Activated CD8-positive, alpha-beta T cell treated with anti-CD3 and anti-CD28 coated beads, Interleukin-2, amount 10 ng/mL, durations not matched to agents 7 days and 5 days (primary cell): ENCODE results near the gene RNU6-8. TPM values are rescaled to one million over a fixed set of nuclear protein-coding genes. Genes with fewer than 3 reads are reported as not detected.

ENCODE experiments used
- ATAC-seq: fragments of 150-1000 bp; cut with Tn5 transposase; one replicate; pipeline ENCODE4 v1.10.0; 2021; ENCODE audit warnings: moderate library complexity
- CTCF ChIA-PET: fragments of 350-600 bp; sonication (Branson Sonifier 250); formaldehyde crosslinking; loops from one replicate; lab custom pipeline; 2021; ENCODE audit warnings: antibody characterized with exemption; lab: Charles Lee
- POLR2A ChIA-PET: fragments of 350-600 bp; sonication (Branson Sonifier 250); formaldehyde crosslinking; loops from one replicate; lab custom pipeline; 2021; ENCODE audit warnings: antibody characterized with exemption; lab: Charles Lee
- DNase-seq: peaks from one replicate; pipeline ENCODE4 v3.0.0-alpha.2; 2020
- H3K27ac Mint-ChIP-seq: one replicate; pipeline ENCODE4 v1.8.0; 2021; ENCODE audit warnings: mild to moderate bottlenecking, mixed read lengths
- H3K27me3 Mint-ChIP-seq: one replicate; pipeline ENCODE4 v1.8.0; 2021; ENCODE audit warnings: low read depth, mixed read lengths
- H3K36me3 Mint-ChIP-seq: one replicate; pipeline ENCODE4 v1.8.0; 2021; ENCODE audit warnings: low read depth, mixed read lengths
- H3K4me1 Mint-ChIP-seq: one replicate; pipeline ENCODE4 v1.8.0; 2021; ENCODE audit warnings: low read depth, mixed read lengths
- H3K4me3 Mint-ChIP-seq: one replicate; pipeline ENCODE4 v1.8.0; 2021; ENCODE audit warnings: mild to moderate bottlenecking, mixed read lengths
- H3K9me3 Mint-ChIP-seq: one replicate; pipeline ENCODE4 v1.8.0; 2022; ENCODE audit warnings: mixed read lengths; ENCODE audit not compliant: insufficient read depth
- total RNA-seq, 2 experiments: library from RNA; stranded (reverse); gene quantifications; one replicate each; pipeline ENCODE4 v1.2.3, GENCODE V29; 2021

RNU6-8 gene
- not detected for total RNA-seq

DNA sequence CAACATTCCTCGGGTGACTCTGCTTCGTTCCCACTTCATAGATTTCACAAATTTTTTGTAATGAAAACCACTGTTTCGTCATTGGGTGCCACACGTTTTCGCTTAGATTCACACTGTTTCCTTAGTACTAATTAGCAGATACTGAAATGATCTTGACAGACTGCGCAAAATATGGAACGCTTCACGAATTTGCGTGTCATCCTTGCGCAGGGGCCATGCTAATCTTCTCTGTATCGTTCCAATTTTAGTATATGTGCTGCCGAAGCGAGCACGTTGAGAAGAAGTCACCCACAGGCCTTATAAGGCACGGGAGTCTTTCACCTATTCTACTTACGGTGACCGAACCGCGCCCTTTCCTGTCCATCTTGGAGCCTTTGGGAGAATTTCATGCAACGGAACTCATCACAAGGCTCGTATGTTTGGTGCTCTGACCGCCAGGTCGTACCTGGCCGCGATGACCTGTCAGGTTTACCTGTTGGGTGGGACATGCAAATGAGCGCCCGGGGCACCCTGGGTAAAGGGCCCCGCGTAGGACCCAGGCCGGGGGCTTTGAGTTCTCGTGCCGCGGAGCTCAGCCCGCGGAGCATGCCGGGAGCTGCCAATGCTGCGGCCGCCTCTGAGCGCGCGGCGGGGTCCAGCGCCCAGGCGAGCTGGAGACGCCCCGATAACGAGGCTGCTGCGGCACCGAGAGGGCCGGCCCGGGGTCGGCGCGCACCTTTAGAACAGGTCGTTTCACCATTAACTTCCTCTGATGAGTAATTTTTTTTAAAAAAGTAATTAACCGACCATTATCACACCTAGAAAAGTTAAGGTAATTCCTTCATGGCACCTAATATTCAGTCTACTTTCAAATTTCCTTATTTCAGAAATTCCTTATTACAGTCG lies at the start of gene RNU6-8:
RNU6-8 (minus strand) TSS at position 272 of the 885 bp plus-strand sequence.
- peak; percentile 90 for DNase-seq
- ATAC-seq = peak; percentile 87
- ChIA-PET POLR2A (interaction anchor here (1.5 kb wide), 1 partner anchor 125 kb away, joined by 7 read pairs; no protein-coding TSS in a partner anchor), CTCF (interaction anchor here (0.8 to 1.9 kb wide), 2 partner anchors 51 to 129 kb away, joined by 5 to 6 read pairs; no protein-coding TSS in a partner anchor)
- H3K4me3 Mint-ChIP-seq = peak within 1 kb of the TSS; percentile 82
- H3K36me3 Mint-ChIP-seq = peaks cover 5% of the 10 kb centered on the region
- H3K9me3 Mint-ChIP-seq = no peaks in the 10 kb centered on the region
- peaks cover 51% of the 10 kb centered on the region for H3K4me1 Mint-ChIP-seq
- H3K27ac Mint-ChIP-seq = peak within 1 kb of the TSS; percentile 99
- H3K27me3 Mint-ChIP-seq = no peaks in the 10 kb centered on the region

DNA sequence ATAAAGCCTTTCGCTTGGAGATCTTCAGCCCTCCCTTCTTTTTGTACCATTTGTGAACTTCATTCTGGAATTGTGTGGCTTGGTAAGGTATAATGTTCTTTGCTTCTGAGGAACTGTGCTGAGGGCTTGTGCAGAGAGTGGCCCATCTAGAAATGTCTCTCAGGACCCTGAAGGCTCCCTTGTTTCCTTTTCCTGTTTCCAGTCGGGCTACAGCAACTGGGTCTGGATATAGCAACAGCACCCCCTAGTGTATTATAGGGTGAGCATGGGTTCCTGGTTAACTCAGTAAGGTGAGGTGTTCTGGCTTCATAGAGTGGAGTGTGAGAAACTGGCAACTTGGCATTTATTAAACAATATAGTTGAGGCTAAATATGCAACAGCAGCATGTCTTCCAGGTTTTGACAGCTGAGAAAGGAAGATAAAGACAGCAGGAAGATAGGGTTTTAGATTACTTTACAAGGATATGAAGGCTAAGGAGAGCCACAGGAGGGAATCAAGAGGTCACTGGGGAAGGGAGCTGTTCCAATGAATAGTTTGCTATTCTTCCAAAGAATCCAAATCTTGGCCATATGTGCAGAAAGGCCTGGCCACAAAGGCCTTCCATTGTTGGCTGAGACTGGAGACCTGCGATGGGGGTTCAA lies 49.1 kb upstream of the RNU6-8 start:
- Mint-ChIP-seq H3K9me3 (no peaks in the 10 kb centered on the region), H3K4me1 (no peaks in the 10 kb centered on the region), H3K27me3 (no peaks in the 10 kb centered on the region), H3K4me3 (no peak overlapping the region), H3K36me3 (no peaks in the 10 kb centered on the region), H3K27ac (no peak overlapping the region)
- CTCF ChIA-PET = interaction anchor here (0.6 to 6.0 kb wide), 22 partner anchors 9 to 746 kb away, joined by 3 to 211 read pairs (median 4); partner anchors contain the start of gene ARHGAP5
- POLR2A ChIA-PET = no interaction called here
- DNase-seq (peak; percentile 69), ATAC-seq (peak; percentile 91)

DNA sequence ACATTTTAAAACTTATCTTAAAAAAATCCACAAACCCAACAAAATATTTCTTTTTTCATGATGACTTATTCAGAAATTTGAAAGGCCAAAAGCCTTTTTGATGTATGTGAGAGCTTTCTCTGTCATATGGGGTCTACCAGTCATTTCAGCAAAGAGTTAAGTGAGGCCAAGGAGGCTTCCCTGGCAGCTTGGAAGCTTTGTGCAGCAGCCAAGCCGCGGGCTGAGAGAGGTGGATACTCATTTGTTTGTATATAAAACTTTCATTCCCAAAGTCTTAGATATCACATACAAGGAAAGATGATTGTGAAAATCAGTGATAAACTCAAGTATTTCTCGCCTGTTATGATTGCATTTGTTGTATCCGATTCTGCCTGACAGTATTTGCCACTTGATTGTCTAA lies 48.5 kb upstream of the RNU6-8 start:
- H3K27me3 Mint-ChIP-seq = no peaks in the 10 kb centered on the region
- no peak for ATAC-seq
- no peaks in the 10 kb centered on the region for H3K9me3 Mint-ChIP-seq
- no peak overlapping the region for H3K27ac Mint-ChIP-seq
- CTCF ChIA-PET = interaction anchor here (0.6 to 6.0 kb wide), 15 partner anchors 8 to 326 kb away, joined by 3 to 211 read pairs (median 4); partner anchors contain the start of gene ARHGAP5
- DNase-seq = no peak
- H3K4me3 Mint-ChIP-seq = no peak overlapping the region
- H3K4me1 Mint-ChIP-seq = no peaks in the 10 kb centered on the region
- POLR2A ChIA-PET = interaction anchor here (0.7 kb wide), 1 partner anchor 817 kb away, joined by 3 read pairs; no protein-coding TSS in a partner anchor
- no peaks in the 10 kb centered on the region for H3K36me3 Mint-ChIP-seq

DNA sequence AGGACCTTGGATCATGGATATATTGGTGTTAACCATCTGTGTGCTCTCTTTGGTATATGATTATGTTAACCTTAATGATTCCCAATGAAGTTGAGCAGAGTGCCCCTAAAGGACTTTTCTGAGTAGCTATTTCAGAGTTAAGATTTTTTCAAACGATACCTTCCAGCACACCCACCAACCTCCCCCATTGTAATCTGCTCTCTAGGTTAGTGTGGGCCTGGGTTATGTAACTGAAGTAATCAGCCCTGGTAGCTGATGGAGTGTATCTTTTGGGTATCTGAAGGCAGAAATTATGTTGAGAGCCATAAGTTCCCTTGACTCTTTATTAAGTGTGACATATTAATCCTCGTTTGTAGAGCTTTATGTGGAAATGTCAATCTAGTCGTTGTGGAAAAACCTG lies 47.6 kb upstream of the RNU6-8 start:
- Mint-ChIP-seq H3K4me3 (no peak overlapping the region), H3K9me3 (no peaks in the 10 kb centered on the region), H3K27me3 (no peaks in the 10 kb centered on the region), H3K4me1 (no peaks in the 10 kb centered on the region), H3K36me3 (no peaks in the 10 kb centered on the region), H3K27ac (no peak overlapping the region)
- ATAC-seq = no peak
- no peak for DNase-seq
- ChIA-PET POLR2A (interaction anchor here (0.7 kb wide), 1 partner anchor 817 kb away, joined by 3 read pairs; no protein-coding TSS in a partner anchor), CTCF (interaction anchor here (1.0 to 6.0 kb wide), 10 partner anchors 9 to 325 kb away, joined by 3 to 211 read pairs (median 5); partner anchors contain the start of gene ARHGAP5)

DNA sequence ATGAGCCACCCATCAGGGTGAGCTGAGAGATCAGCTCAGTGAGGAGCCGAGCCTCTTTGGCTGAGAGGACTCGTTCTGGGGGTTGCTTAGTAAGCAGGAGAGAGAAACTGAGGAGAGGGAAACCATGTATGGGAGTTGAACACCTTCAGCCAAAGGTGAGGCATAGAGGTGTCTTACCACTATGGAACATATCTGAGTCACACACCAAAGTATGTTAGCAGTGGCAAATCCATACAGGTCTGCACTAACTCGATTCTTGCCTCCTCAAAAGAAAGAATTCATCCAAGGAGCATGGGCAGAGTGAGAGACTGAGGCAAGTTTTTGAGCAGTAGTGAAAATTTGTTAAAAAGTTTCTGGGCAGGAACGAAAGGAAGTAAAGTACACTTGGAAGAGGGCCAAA lies 46.7 kb upstream of the RNU6-8 start:
- ChIA-PET POLR2A (no interaction called here), CTCF (interaction anchor here (1.5 to 6.0 kb wide), 3 partner anchors 178 to 324 kb away, joined by 3 to 211 read pairs (median 66); partner anchors contain the start of gene ARHGAP5)
- H3K4me1 Mint-ChIP-seq = no peaks in the 10 kb centered on the region
- H3K9me3 Mint-ChIP-seq = no peaks in the 10 kb centered on the region
- H3K27ac Mint-ChIP-seq = no peak overlapping the region
- DNase-seq (no peak), ATAC-seq (no peak)
- H3K27me3 Mint-ChIP-seq = no peaks in the 10 kb centered on the region
- no peak overlapping the region for H3K4me3 Mint-ChIP-seq
- H3K36me3 Mint-ChIP-seq = no peaks in the 10 kb centered on the region

DNA sequence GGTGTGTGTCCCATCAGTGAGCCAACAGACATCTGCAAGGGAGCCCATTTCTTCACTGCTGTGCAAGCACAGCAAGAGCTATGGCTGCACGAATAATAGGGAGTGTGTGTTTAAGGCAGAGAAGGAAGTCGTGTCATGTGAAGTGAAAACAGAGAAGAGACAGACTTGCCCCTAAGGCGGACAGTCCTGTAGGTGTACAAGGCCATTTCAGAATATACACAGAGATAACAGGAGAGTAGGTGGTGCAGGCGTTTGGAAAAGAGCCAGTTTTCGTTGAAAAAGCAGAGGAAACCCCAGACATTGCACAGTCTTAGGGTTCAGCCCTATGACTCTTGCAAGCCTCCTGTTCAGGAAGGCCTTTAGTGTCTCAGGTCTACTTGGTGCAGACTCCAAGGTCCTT lies 46.3 kb upstream of the RNU6-8 start:
- no peaks in the 10 kb centered on the region for H3K9me3 Mint-ChIP-seq
- ATAC-seq (no peak), DNase-seq (no peak)
- no peaks in the 10 kb centered on the region for H3K4me1 Mint-ChIP-seq
- no peak overlapping the region for H3K4me3 Mint-ChIP-seq
- H3K27ac Mint-ChIP-seq = no peak overlapping the region
- no peaks in the 10 kb centered on the region for H3K36me3 Mint-ChIP-seq
- ChIA-PET CTCF (interaction anchor here (1.5 kb wide), 1 partner anchor 310 kb away, joined by 3 read pairs; no protein-coding TSS in a partner anchor), POLR2A (no interaction called here)
- no peaks in the 10 kb centered on the region for H3K27me3 Mint-ChIP-seq

DNA sequence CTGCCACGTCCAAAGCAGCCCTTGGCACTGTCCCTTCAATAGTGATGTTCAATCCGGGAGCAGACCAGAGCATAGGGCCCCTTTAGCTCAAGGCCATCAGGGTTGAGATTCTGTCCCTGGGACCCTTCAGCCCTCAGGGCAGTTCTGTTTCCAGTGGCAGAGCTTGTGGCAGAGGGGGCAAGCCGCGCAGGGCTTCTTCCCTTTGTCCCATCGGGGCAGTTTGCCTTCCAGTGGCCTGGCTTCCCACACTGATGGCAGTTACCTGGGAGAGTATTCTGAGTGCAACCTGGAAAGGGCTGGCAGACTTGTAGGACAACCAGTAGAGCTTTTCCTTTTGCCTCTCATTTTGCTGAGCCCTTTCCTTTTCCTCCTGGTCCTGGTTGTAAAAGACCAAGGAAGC lies 43.7 kb upstream of the RNU6-8 start:
- DNase-seq (no peak), ATAC-seq (no peak)
- CTCF ChIA-PET = interaction anchor here (1.2 to 2.7 kb wide), 3 partner anchors 8 to 320 kb away, joined by 3 to 10 read pairs (median 9); no protein-coding TSS in a partner anchor
- H3K4me3 Mint-ChIP-seq = no peak overlapping the region
- POLR2A ChIA-PET = no interaction called here
- no peaks in the 10 kb centered on the region for H3K9me3 Mint-ChIP-seq
- H3K27me3 Mint-ChIP-seq = no peaks in the 10 kb centered on the region
- H3K4me1 Mint-ChIP-seq = no peaks in the 10 kb centered on the region
- no peak overlapping the region for H3K27ac Mint-ChIP-seq
- no peaks in the 10 kb centered on the region for H3K36me3 Mint-ChIP-seq

DNA sequence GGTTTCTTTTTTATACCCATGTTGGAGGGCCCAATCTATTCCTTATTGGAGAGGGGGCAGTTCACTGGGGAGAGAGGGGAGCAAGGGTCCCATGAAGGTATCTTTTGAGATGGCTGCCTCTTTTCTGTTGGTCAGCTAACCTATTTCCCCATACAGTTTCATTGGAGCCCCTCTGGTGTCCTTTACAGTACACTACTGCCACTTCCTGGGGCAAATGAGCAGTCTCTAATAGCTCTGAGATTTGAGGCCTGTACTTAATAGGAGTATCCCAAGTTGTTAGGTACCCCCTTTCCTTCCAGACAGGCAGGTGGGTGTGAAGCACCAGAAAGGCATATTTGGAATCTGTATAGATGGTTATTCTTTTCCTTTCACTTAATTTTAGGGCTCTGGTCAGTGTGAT lies 41.3 kb upstream of the RNU6-8 start:
- Mint-ChIP-seq H3K36me3 (no peaks in the 10 kb centered on the region), H3K27ac (no peak overlapping the region), H3K9me3 (peaks cover 6% of the 10 kb centered on the region), H3K27me3 (peaks cover 3% of the 10 kb centered on the region), H3K4me1 (no peaks in the 10 kb centered on the region), H3K4me3 (no peak overlapping the region)
- ATAC-seq = no peak
- POLR2A ChIA-PET = no interaction called here
- CTCF ChIA-PET = interaction anchor here (0.8 to 2.7 kb wide), 2 partner anchors 10 to 168 kb away, joined by 3 to 9 read pairs; no protein-coding TSS in a partner anchor
- DNase-seq = no peak

DNA sequence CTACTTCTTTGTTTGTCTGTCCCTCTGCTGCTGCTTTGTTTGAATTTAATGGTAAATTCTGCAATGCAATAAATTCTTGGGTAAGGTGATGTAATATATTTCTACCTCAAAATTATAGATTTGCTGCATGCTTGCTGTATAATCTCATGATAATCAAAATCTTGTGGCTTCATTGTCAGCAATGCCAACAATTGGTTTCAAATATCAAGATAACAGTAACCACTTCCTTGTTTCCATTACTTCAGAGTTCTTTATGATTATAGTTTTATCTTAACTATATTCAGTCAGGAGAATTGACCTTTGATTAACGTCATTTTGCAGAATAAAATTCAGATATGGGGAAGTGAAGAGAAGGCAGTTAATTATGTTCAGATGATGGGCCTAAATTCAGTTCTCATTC lies 30.2 kb upstream of the RNU6-8 start:
- Mint-ChIP-seq H3K27ac (no peak overlapping the region), H3K4me1 (peaks cover 6% of the 10 kb centered on the region), H3K36me3 (no peaks in the 10 kb centered on the region), H3K4me3 (no peak overlapping the region), H3K27me3 (no peaks in the 10 kb centered on the region), H3K9me3 (no peaks in the 10 kb centered on the region)
- CTCF ChIA-PET = no interaction called here
- DNase-seq = no peak
- POLR2A ChIA-PET = no interaction called here
- ATAC-seq = no peak

DNA sequence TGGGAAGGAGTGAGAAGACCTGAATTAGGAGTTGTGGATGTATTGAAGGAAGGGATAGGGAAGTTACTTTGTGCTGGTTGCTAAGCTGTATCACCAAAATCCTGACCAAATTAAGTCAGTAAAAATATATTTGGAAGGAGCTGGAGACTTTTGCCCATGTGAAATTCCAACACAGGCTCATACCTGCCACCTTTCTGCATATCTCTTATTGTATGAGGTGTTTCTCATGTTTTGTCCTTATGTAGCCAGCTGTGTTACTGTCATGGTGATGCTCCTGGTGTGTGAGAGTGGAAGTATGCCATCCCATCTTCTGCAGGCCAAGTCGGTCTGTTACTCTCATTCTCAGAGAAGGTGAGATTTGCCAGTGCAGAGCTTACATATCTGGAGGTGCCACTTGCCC lies 29.4 kb upstream of the RNU6-8 start:
- Mint-ChIP-seq H3K27ac (no peak overlapping the region), H3K36me3 (no peaks in the 10 kb centered on the region), H3K9me3 (no peaks in the 10 kb centered on the region), H3K27me3 (no peaks in the 10 kb centered on the region), H3K4me3 (no peak overlapping the region), H3K4me1 (peaks cover 6% of the 10 kb centered on the region)
- ATAC-seq (no peak), DNase-seq (no peak)
- ChIA-PET POLR2A (no interaction called here), CTCF (interaction anchor here (0.9 kb wide), 1 partner anchor 19 kb away, joined by 4 read pairs; no protein-coding TSS in a partner anchor)

DNA sequence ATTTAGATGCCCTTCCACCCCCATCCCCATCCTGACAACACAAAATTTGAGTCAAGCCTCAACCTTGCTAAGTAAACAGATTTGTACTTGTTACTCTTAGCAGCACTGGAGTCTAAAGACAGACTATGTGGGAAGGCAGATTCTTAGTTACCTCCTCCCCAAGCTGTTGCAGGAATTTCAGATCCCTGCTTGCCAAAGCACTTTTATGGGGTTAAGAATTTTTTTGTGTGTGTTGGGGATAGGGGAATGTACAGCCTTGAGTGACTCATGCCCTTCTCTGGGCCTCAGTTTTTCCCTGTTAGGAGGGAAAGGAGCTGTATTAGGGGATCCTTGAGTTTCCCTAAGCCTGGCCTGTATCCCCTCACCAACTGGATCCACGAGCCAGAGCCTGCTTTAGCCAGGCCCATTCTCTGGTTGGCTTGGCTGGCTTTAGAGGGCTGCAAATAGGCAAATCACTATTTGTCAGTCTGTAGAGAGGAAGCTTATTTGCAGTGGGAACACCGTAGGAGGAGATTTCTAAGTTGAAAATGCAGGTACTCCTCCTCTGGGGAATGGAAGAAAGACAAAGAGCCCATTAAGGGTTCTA lies 27.7 kb upstream of the RNU6-8 start:
- Mint-ChIP-seq H3K27me3 (no peaks in the 10 kb centered on the region), H3K36me3 (no peaks in the 10 kb centered on the region), H3K27ac (no peak overlapping the region), H3K4me1 (peaks cover 6% of the 10 kb centered on the region), H3K9me3 (no peaks in the 10 kb centered on the region), H3K4me3 (no peak overlapping the region)
- DNase-seq (no peak), ATAC-seq (no peak)
- ChIA-PET POLR2A (no interaction called here), CTCF (interaction anchor here (1.5 kb wide), 1 partner anchor 22 kb away, joined by 3 read pairs; no protein-coding TSS in a partner anchor)
